ENCODE data around the gene PPP2R5C. TPM values are rescaled to one million over a fixed set of nuclear protein-coding genes. Genes with fewer than 3 reads are reported as not detected.

Gene PPP2R5C
- total and polyA plus RNA-seq, 9 of the 15 experiments (the other 6 are each of a cell fraction or from before 2014, with no cell fraction given): 284 to 617 (median 395) TPM

DNA sequence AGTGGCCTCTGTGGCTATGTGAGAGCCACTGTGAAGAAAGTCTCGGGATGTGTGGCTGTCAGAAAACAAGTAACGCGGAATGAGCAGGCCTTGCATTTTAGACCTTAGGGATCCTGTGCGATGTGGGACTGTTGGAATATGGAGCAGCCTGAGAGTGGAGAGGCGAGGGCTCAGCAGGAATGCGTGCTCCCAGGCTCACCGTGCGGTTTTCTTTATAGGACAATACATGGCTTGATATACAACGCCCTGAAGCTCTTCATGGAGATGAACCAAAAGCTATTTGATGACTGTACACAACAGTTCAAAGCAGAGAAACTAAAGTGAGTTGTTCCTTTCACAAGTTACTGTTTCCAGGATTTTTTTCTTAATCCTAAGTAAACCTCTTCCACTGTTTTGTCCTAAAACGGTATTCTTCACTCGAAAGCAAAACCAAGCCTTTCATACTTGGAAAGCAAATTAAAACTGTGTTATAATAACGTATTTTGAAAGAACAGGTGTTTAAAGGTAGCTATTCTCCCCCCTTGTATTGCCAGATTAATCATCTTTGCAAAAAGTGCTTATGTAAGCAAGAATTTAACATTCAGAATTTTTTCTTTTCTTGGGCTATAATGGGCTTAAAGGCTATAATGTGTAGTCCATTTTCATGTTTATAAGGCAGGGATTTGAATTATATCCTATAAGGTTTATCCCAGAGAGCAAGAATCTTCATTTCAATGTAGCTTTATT, 148.0 kb downstream of the PPP2R5C start (continued):
- TF ChIP-seq ZNF311 (CRISPR knock-in tag; IDR thresholded peaks at IDR 0.05): no peak

GRCh38 chr14:101912841-101913240, 151.3 kb downstream of the PPP2R5C start:
- Histone ChIP-seq H3K4me2 (ENCODE audit: insufficient read depth, low read length) (no peak overlapping the region), H3K4me3 (no peak overlapping the region), H3K79me2 (ENCODE audit: control insufficient read depth, insufficient read depth, low read length) (no peaks in the 10 kb centered on the region), H3K36me3 (ENCODE audit: control insufficient read depth, insufficient read depth, low read length) (peaks cover 69% of the 10 kb centered on the region), H2AFZ (ENCODE audit: low read depth, low read length) (no peak overlapping the region), H3K4me1 (replicated peaks in 1 of 2; ENCODE audit: control insufficient read depth in 2 of 2, insufficient read depth in 2 of 2, low read length in 2 of 2) (peaks cover 0 to 9% of the 10 kb centered on the region in 2 experiments; a peak in 2 of 5 replicates), H3K9ac (ENCODE audit: insufficient read depth in 1 of 2, low read depth in 2 of 2, low read length in 2 of 2) (no peak overlapping the region), H4K20me1 (replicated peaks; ENCODE audit: control insufficient read depth, insufficient read depth, low read length) (no peaks in the 10 kb centered on the region), H3K9me1 (ENCODE audit: control insufficient read depth, insufficient read depth, low read length) (no peaks in the 10 kb centered on the region), H3K27me3 (ENCODE audit: control insufficient read depth in 2 of 2, insufficient read depth in 2 of 2, low read length in 2 of 2) (no peaks in the 10 kb centered on the region), H3K27ac (ENCODE audit: extremely low read depth, low read depth, low read length) (no peak overlapping the region), H3K9me3 (replicated peaks; ENCODE audit: control insufficient read depth, insufficient read depth, low read depth, low read length) (no peaks in the 10 kb centered on the region)
- WGBS (ENCODE audit: insufficient coverage, low coverage, missing lambda C conversion rate): 90% methylated on average over 11 of the region's 13 CpGs
- ATAC-seq (no peak), DNase-seq (ENCODE audit: extremely low read depth in 1 of 4, low spot score in 3 of 4) (no peak), FAIRE-seq (no peak)
- intact Hi-C loops (cut with micrococcal nuclease): no loop called here
- ChIA-PET POLR2A (no interaction called here), CTCF (ENCODE audit: low intra/inter-chr PET ratio) (no interaction called here)
- in situ Hi-C loops (cut with MboI): no loop called here
- BruUV-seq (replicated peaks): no TSS peak
- TF ChIP-seq RCOR1 (IDR thresholded peaks at IDR 0.05; ENCODE audit: borderline replicate concordance in 1 of 2, low read depth in 2 of 2, low read length in 2 of 2) (no peak), ESRRA (IDR thresholded peaks at IDR 0.05; ENCODE audit: borderline replicate concordance, low read depth) (no peak), ZBTB5 (IDR thresholded peaks at IDR 0.05) (no peak), POLR2G (IDR thresholded peaks at IDR 0.05; ENCODE audit: low read depth, low read length) (0 out of 2 replicates have a peak, but pooled peaks have one; percentile 33)
